ENCODE data around the gene NTRK3.

The NTRK3 gene

GRCh38 chr15:88243895-88244787, 12.4 kb downstream of the NTRK3 start:
- peak; percentile 27 for DNase-seq

GRCh38 chr15:88242586-88243555, 13.7 kb downstream of the NTRK3 start:
- ATAC-seq (ENCODE audit: insufficient read depth, low read depth), result no peak
- Histone ChIP-seq H3K27me3 (ENCODE audit: insufficient read depth, low read length, poor library complexity) (no peaks in the 10 kb centered on the region), H3K4me1 (ENCODE audit: insufficient read depth, low read length) (peaks cover 10% of the 10 kb centered on the region), H4K20me1 (ENCODE audit: insufficient read depth, low read length) (no peaks in the 10 kb centered on the region), H3K36me3 (ENCODE audit: insufficient read depth, low read length) (no peaks in the 10 kb centered on the region), H3K4me2 (ENCODE audit: insufficient read depth, low read length) (no peak overlapping the region), H3K27ac (ENCODE audit: low read length) (no peak overlapping the region), H3K9ac (ENCODE audit: low read depth, low read length) (no peak overlapping the region), H3K79me2 (ENCODE audit: insufficient read depth, low read length) (no peaks in the 10 kb centered on the region), H3K9me3 (ENCODE audit: insufficient read depth, low read length, severe bottlenecking) (no peaks in the 10 kb centered on the region), H2AFZ (ENCODE audit: low read depth, low read length) (no peak overlapping the region), H3K4me3 (ENCODE audit: low read depth in 1 of 2, low read length in 2 of 2) (no peak overlapping the region)
- no peak for TF ChIP-seq EZH2 (IDR thresholded peaks at IDR 0.05; ENCODE audit: borderline replicate concordance, low read depth, low read length, severe bottlenecking)
- no peak for DNase-seq

More at GRCh38 chr15:88243895-88244787, 12.4 kb downstream of the NTRK3 start:
- Histone ChIP-seq H3K79me2 (ENCODE audit: insufficient read depth, low read length) (no peaks in the 10 kb centered on the region), H2AFZ (ENCODE audit: low read depth, low read length) (no peak overlapping the region), H3K27ac (ENCODE audit: low read length) (no peak overlapping the region), H4K20me1 (ENCODE audit: insufficient read depth, low read length) (no peaks in the 10 kb centered on the region), H3K9me3 (ENCODE audit: insufficient read depth, low read length, severe bottlenecking) (no peaks in the 10 kb centered on the region), H3K9ac (ENCODE audit: low read depth, low read length) (no peak overlapping the region), H3K4me2 (ENCODE audit: insufficient read depth, low read length) (no peak overlapping the region), H3K36me3 (ENCODE audit: insufficient read depth, low read length) (no peaks in the 10 kb centered on the region), H3K4me3 (ENCODE audit: low read depth in 1 of 2, low read length in 2 of 2) (no peak overlapping the region), H3K27me3 (ENCODE audit: insufficient read depth, low read length, poor library complexity) (no peaks in the 10 kb centered on the region), H3K4me1 (ENCODE audit: insufficient read depth, low read length) (peaks cover 10% of the 10 kb centered on the region)
- ATAC-seq (ENCODE audit: insufficient read depth, low read depth), result no peak
- TF ChIP-seq CTCF (IDR thresholded peaks at IDR 0.05; ENCODE audit: borderline replicate concordance, extremely low read depth, low read length, poor library complexity, severe bottlenecking) (peak; percentile 69), EZH2 (IDR thresholded peaks at IDR 0.05; ENCODE audit: borderline replicate concordance, low read depth, low read length, severe bottlenecking) (no peak)

- Histone ChIP-seq H3K4me1 (ENCODE audit: insufficient read depth, low read length) (peaks cover 2% of the 10 kb centered on the region), H3K9me3 (ENCODE audit: insufficient read depth, low read length, severe bottlenecking) (no peaks in the 10 kb centered on the region), H3K36me3 (ENCODE audit: insufficient read depth, low read length) (no peaks in the 10 kb centered on the region), H3K4me3 (ENCODE audit: low read depth in 1 of 2, low read length in 2 of 2) (no peak overlapping the region), H2AFZ (ENCODE audit: low read depth, low read length) (no peak overlapping the region), H3K27me3 (ENCODE audit: insufficient read depth, low read length, poor library complexity) (no peaks in the 10 kb centered on the region), H3K9ac (ENCODE audit: low read depth, low read length) (no peak overlapping the region), H4K20me1 (ENCODE audit: insufficient read depth, low read length) (no peaks in the 10 kb centered on the region), H3K4me2 (ENCODE audit: insufficient read depth, low read length) (no peak overlapping the region), H3K27ac (ENCODE audit: low read length) (no peak overlapping the region), H3K79me2 (ENCODE audit: insufficient read depth, low read length) (no peaks in the 10 kb centered on the region)
- DNase-seq, result no peak
- no peak for TF ChIP-seq CTCF (IDR thresholded peaks at IDR 0.05; ENCODE audit: borderline replicate concordance, extremely low read depth, low read length, poor library complexity, severe bottlenecking)
- TF ChIP-seq EZH2 (IDR thresholded peaks at IDR 0.05; ENCODE audit: borderline replicate concordance, low read depth, low read length, severe bottlenecking), result no peak
- ATAC-seq (ENCODE audit: insufficient read depth, low read depth), result no peak
Measured at GRCh38 chr15:88241461-88241860, 15.1 kb downstream of the NTRK3 start.
